ENCODE measurements around the gene NCKAP5.

Gene NCKAP5

GRCh38 chr2:133253793-133254192 lies 314.5 kb downstream of the NCKAP5 start:
- no peak overlapping the region for H3K4me3 ChIP-seq (ENCODE audit: low read depth, low read length)
- TF ChIP-seq CTCF (IDR thresholded peaks at IDR 0.05; ENCODE audit: low read depth, low read length), result no peak

DNA sequence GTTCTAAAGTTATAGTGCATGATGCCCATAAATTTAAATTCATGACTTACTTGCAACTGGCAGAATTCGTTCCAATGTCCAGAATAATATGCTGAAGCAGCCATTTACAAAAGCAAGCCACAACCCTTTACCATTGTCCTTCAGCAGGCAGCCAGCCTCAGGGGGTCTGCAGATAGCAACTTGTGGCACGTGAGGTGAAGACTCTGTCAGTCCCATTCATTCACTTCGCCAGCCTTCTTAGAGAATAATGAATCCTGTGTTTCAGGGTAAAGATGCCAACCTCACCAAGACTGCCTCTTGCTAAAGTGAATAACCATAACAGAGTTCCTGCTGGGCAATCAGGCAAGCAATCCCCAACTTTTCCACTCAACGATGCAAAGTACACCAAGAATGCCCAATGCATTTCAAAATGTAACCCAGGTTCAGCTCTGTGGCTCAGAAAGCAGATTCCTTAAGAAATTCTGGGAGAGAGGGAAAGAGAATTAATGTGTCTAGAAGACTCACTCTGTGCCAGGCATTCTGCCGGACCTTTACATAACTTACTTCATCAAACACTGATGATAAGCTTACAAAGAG lies 315.4 kb downstream of the NCKAP5 start:
- no peak for TF ChIP-seq CTCF (IDR thresholded peaks at IDR 0.05; ENCODE audit: low read depth, low read length)

DNA sequence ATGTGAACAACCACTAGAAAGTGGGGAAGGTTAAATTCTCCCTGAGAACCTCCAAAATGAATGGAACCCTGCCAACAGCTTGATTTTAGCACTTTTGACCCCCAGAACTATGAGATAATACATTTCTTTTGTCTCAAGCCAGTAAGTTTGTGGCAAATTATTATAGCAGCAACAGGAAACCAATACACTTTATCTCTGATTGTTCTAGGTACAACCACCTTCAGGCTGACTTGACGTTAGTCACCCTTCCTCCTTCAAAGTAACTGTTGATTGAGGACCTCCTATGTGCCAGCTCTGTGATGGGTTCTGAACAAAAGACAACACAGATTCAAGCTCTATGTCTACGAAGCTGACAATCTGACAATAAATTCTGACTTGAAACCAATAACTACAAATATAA lies 318.9 kb downstream of the NCKAP5 start:
- no peak overlapping the region for H3K4me3 ChIP-seq (ENCODE audit: low read depth, low read length)
- TF ChIP-seq CTCF (IDR thresholded peaks at IDR 0.05; ENCODE audit: low read depth, low read length), result no peak

More for the DNA sequence above, 315.4 kb downstream of the NCKAP5 start:
- no peak overlapping the region for H3K4me3 ChIP-seq (ENCODE audit: low read depth, low read length)

DNA sequence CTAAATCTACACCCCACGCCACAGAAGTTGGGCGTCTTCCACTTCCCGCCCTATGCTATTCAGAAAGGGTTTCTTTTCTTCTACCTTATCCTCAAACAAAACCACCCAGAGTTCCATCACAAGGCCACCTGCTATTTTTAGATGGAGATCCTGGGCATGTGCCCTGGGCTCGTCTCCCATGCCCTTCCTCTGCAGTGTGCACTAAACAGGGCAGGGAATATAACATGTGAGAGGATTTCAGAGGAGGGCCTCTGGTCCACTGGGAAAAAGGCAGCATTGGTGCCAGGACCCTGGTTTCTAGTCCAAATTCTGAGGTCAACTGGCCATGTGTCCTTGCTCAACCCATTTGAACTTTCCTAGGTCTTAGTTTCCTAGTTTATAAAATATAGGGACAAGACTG lies 320.0 kb downstream of the NCKAP5 start:
- H3K4me3 ChIP-seq (ENCODE audit: low read depth, low read length), result no peak overlapping the region
- no peak for TF ChIP-seq CTCF (IDR thresholded peaks at IDR 0.05; ENCODE audit: low read depth, low read length)

GRCh38 chr2:133247631-133248030 lies 320.6 kb downstream of the NCKAP5 start:
- TF ChIP-seq CTCF (IDR thresholded peaks at IDR 0.05; ENCODE audit: low read depth, low read length), result no peak
- H3K4me3 ChIP-seq (ENCODE audit: low read depth, low read length), result no peak overlapping the region

DNA sequence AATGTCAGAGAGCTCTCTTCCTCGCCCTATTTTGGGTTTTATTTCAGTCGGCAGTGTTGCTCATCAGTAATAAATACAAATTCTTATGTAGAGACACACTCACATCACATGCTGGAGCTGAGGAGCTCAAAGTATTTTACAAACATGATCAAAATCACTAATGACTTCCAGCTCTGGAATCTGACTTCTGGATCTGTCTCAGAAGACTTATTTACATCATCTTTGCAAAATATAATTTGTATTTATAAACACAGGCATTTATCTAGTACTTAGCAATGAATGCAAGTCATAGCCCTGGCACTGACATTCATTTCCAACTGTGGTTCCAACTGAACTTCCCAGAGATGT lies 327.1 kb downstream of the NCKAP5 start:
- H3K4me3 ChIP-seq (ENCODE audit: low read depth, low read length), result peak overlapping the region; percentile 52
- no peak for TF ChIP-seq CTCF (IDR thresholded peaks at IDR 0.05; ENCODE audit: low read depth, low read length)

DNA sequence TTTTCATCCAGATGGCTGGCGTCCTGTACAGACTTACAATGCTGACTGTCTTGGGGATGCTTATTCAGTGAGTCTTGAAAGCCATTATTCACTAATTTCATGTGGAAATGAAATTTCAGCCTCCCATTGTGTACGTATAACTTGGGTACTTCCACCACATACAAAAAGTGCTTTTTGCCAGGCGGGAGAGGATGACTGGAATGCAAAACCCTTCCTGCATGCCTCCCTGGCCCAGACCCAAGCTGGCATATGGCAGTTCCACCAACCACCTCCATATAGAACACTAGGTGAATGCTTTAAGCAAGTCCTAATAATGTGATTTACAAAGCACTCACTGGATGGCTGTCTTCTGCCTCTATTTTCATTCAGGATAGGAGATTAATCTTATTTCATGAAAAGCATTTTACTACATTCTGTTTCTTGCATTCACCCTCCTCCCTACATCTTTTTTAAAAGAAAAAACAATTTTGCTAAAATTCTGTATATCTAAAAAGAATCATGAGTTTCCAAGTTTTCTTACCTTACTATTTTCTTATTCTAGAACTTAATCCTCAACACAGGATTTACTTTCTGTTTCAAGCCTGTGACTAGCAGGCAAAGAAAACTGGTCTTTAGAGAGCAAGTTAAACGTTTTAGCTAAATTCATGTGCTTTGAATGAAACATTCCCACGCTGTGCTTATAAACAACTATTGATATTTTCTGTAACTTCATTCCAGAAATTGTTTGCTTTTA lies 327.6 kb downstream of the NCKAP5 start:
- TF ChIP-seq CTCF (IDR thresholded peaks at IDR 0.05; ENCODE audit: low read depth, low read length), result no peak
- H3K4me3 ChIP-seq (ENCODE audit: low read depth, low read length), result peak overlapping the region; percentile 52
